Esophagus squamous epithelium (tissue), 4 donors: ENCODE data around the gene CADM2.

Source experiments
- CTCF ChIP-seq, 6 experiments: fragments of 450-650 bp in 4 of 6; fragments of 200-600 bp in 2 of 6; sonication (generic) in 2 of 6; IDR thresholded peaks; one replicate each; pipeline ENCODE4 v1.5.1; 2016 to 2019; ENCODE audit warnings: antibody characterized with exemption in 6 of 6, mild to moderate bottlenecking in 4 of 6, moderate library complexity in 4 of 6
- POLR2A ChIP-seq, 4 donors: fragments of 450-650 bp; IDR thresholded peaks; one replicate each; pipeline ENCODE4 v1.6.1; 2017; ENCODE audit warnings: antibody characterized with exemption in 4 of 4, mild to moderate bottlenecking in 4 of 4, moderate library complexity in 3 of 4

GRCh38 chr3:85185495-85185894 lies 226.7 kb downstream of the CADM2 start:
- TF ChIP-seq CTCF (IDR thresholded peaks at IDR 0.05) (no peak), POLR2A (IDR thresholded peaks at IDR 0.05) (no peak)
